ENCODE results near the gene APIP.
A peak's percentile ranks its signal among the peaks of the same experiment; 100 is the strongest.

- no peak for TF ChIP-seq CTCF (IDR thresholded peaks at IDR 0.05)
- TF ChIP-seq EP300 (IDR thresholded peaks at IDR 0.05): no peak
- peak; percentile 94 to 98 for TF ChIP-seq POLR2AphosphoS5 (IDR thresholded peaks at IDR 0.05)
- TF ChIP-seq POLR2A (IDR thresholded peaks at IDR 0.05; ENCODE audit: low read depth): peak; percentile 94
Measured at GRCh38 chr11:34916015-34916842, at the start of gene APIP, which contains the start of gene PDHX.
